H1 (cell line): ENCODE data around the gene EXOC6. TPM values are rescaled to one million over a fixed set of nuclear protein-coding genes. Genes with fewer than 3 reads are reported as not detected.

ENCODE experiments used
- CTCF ChIA-PET: fragments of 300-600 bp; sonication (Branson Sonifier 250); formaldehyde crosslinking; loops from one replicate; lab custom pipeline; 2021; ENCODE audit not compliant: partially characterized antibody; lab: Charles Lee
- POLR2A ChIA-PET: fragments of 300-600 bp; sonication (Branson Sonifier 250); formaldehyde crosslinking; loops from one replicate; lab custom pipeline; 2021; ENCODE audit warnings: inconsistent platforms; ENCODE audit not compliant: partially characterized antibody; lab: Charles Lee
- DNase-seq, 2 experiments: peaks; one replicate each; pipeline versions ENCODE4 v3.0.0 to v3.0.0-alpha.2; 2010 to 2022; ENCODE audit warnings: low spot score in 2 of 2, low read depth in 1 of 2, mixed read lengths in 1 of 2
- FAIRE-seq: peaks from 2 replicates; lab custom pipeline; 2011; peaks lifted over from hg19 to GRCh38; lab: Jason Lieb, UNC
- H2AFZ ChIP-seq: 2 replicates; pipeline ENCODE4 v1.8.1; 2012; ENCODE audit warnings: low read length, inconsistent platforms
- H2AK5ac ChIP-seq: 2 replicates; pipeline ENCODE4 v1.6.1; 2013; ENCODE audit warnings: low read depth, low read length
- H2BK120ac ChIP-seq: replicated peaks from 2 replicates; pipeline ENCODE3; 2013; ENCODE audit warnings: low read depth, low read length, inconsistent platforms
- H2BK12ac ChIP-seq: 2 replicates; pipeline ENCODE4 v1.6.1; 2013; ENCODE audit warnings: low read depth, low read length
- H2BK15ac ChIP-seq: 2 replicates; pipeline ENCODE4 v1.6.1; 2013; ENCODE audit warnings: low read length
- H2BK20ac ChIP-seq: 2 replicates; pipeline ENCODE4 v1.6.1; 2013; ENCODE audit warnings: low read length
- H2BK5ac ChIP-seq: 2 replicates; pipeline ENCODE4 v1.6.1; 2013; ENCODE audit warnings: low read depth, low read length
- H3K14ac ChIP-seq: 2 replicates; pipeline ENCODE4 v1.6.1; 2013; ENCODE audit warnings: inconsistent platforms; ENCODE audit not compliant: insufficient read length
- H3K18ac ChIP-seq: 2 replicates; pipeline ENCODE4 v1.6.1; 2013; ENCODE audit warnings: low read length; ENCODE audit errors: extremely low read depth
- H3K23ac ChIP-seq: 2 replicates; pipeline ENCODE4 v1.6.1; 2013; ENCODE audit warnings: inconsistent platforms; ENCODE audit not compliant: insufficient read length
- H3K23me2 ChIP-seq: 2 replicates; pipeline ENCODE4 v1.6.1; 2013; ENCODE audit warnings: low read depth, low read length
- H3K27ac ChIP-seq: 2 replicates; pipeline ENCODE4 v1.6.1; 2011; ENCODE audit warnings: low read depth, low read length, inconsistent platforms
- H3K27me3 ChIP-seq, 4 experiments: replicated peaks in 1 of 4; 1 replicate in 1 of 4; 2 replicates in 3 of 4; pipeline versions ENCODE4 v1.6.1 to v1.8.1; 2011 to 2013; ENCODE audit warnings: low read length in 3 of 4, mild to moderate bottlenecking in 3 of 4, inconsistent platforms in 2 of 4, mixed read lengths in 2 of 4, moderate library complexity in 1 of 4; ENCODE audit not compliant: control insufficient read depth in 3 of 4, insufficient read depth in 3 of 4; ENCODE audit errors: extremely low read depth in 1 of 4
- H3K36me3 ChIP-seq, 4 experiments: 2 replicates each; pipeline versions ENCODE4 v1.6.1 to v1.8.1; 2011 to 2013; ENCODE audit warnings: mild to moderate bottlenecking in 4 of 4, low read length in 3 of 4, moderate library complexity in 2 of 4, control low read depth in 1 of 4, inconsistent platforms in 1 of 4; ENCODE audit not compliant: insufficient read depth in 4 of 4, control insufficient read depth in 2 of 4
- H3K4ac ChIP-seq: replicated peaks from 2 replicates; pipeline ENCODE3; 2013; ENCODE audit warnings: low read length, low read depth, mixed read lengths, inconsistent platforms; ENCODE audit not compliant: insufficient read length
- H3K4me1 ChIP-seq, 4 experiments: replicated peaks in 1 of 4; 1 replicate in 1 of 4; 2 replicates in 3 of 4; pipeline versions ENCODE4 v1.6.1 to v1.8.1; 2011 to 2013; ENCODE audit warnings: low read length in 3 of 4, inconsistent platforms in 2 of 4, mixed read lengths in 1 of 4; ENCODE audit not compliant: insufficient read depth in 4 of 4, control insufficient read depth in 3 of 4
- H3K4me2 ChIP-seq, 2 experiments: 2 replicates each; pipeline versions ENCODE4 v1.6.1 to v1.8.1; 2011 to 2013; ENCODE audit warnings: low read depth in 2 of 2, low read length in 2 of 2, control low read depth in 1 of 2, inconsistent platforms in 1 of 2, mild to moderate bottlenecking in 1 of 2; ENCODE audit not compliant: insufficient read depth in 1 of 2
- H3K4me3 ChIP-seq, 4 experiments: fragments of 200-600, 300-600 bp in 1 of 4; sonication (generic), shearing (Covaris generic), sonication (Bioruptor Twin) in 1 of 4; 2 replicates each; pipeline versions ENCODE4 v1.5.1 to v1.8.1; 2011 to 2016; ENCODE audit warnings: low read length in 4 of 4, low read depth in 3 of 4, control low read depth in 2 of 4, inconsistent platforms in 2 of 4, mild to moderate bottlenecking in 2 of 4, mixed read lengths in 1 of 4, moderate library complexity in 1 of 4; ENCODE audit not compliant: insufficient read depth in 2 of 4; ENCODE audit errors: extremely low read depth in 1 of 4
- H3K56ac ChIP-seq: replicated peaks from 2 replicates; pipeline ENCODE3; 2013; ENCODE audit warnings: low read depth, mild to moderate bottlenecking, mixed read lengths, low read length, inconsistent platforms; ENCODE audit not compliant: insufficient read length
- H3K79me1 ChIP-seq: 2 replicates; pipeline ENCODE4 v1.6.1; 2013; ENCODE audit warnings: low read depth, low read length, control low read depth
- H3K79me2 ChIP-seq, 2 experiments: 2 replicates each; pipeline versions ENCODE4 v1.6.1 to v1.8.1; 2012 to 2013; ENCODE audit warnings: low read length in 2 of 2, mild to moderate bottlenecking in 2 of 2, inconsistent platforms in 1 of 2; ENCODE audit not compliant: insufficient read depth in 2 of 2, control insufficient read depth in 1 of 2
- H3K9ac ChIP-seq, 4 experiments: replicated peaks in 1 of 4; 1 replicate in 1 of 4; 2 replicates in 3 of 4; pipeline versions ENCODE4 v1.6.1 to v1.8.1; 2011 to 2013; ENCODE audit warnings: low read depth in 3 of 4, low read length in 3 of 4, control low read depth in 2 of 4, mild to moderate bottlenecking in 2 of 4, moderate library complexity in 2 of 4, inconsistent platforms in 1 of 4; ENCODE audit errors: extremely low read depth in 1 of 4
- H3K9me3 ChIP-seq, 2 experiments: 2 replicates each; pipeline versions ENCODE4 v1.6.1 to v1.8.1; 2012 to 2013; ENCODE audit warnings: mild to moderate bottlenecking in 2 of 2, moderate library complexity in 2 of 2, control low read depth in 1 of 2, inconsistent platforms in 1 of 2, low read depth in 1 of 2, low read length in 1 of 2, mixed read lengths in 1 of 2; ENCODE audit not compliant: insufficient read depth in 2 of 2
- H4K20me1 ChIP-seq, 2 experiments: replicated peaks in 1 of 2; 2 replicates each; pipeline versions ENCODE3 to v1.8.1; 2011 to 2013; ENCODE audit warnings: inconsistent platforms in 2 of 2, low read length in 2 of 2, mild to moderate bottlenecking in 1 of 2; ENCODE audit not compliant: insufficient read depth in 2 of 2, control insufficient read depth in 1 of 2
- H4K5ac ChIP-seq: 2 replicates; pipeline ENCODE4 v1.6.1; 2013; ENCODE audit warnings: low read length, low read depth, mixed read lengths, inconsistent platforms; ENCODE audit not compliant: insufficient read length
- H4K8ac ChIP-seq: 2 replicates; pipeline ENCODE4 v1.8.0; 2013; ENCODE audit warnings: mild to moderate bottlenecking, moderate library complexity, low read length, inconsistent platforms; ENCODE audit not compliant: insufficient read depth; ENCODE audit errors: extremely low read depth
- H4K91ac ChIP-seq: replicated peaks from 2 replicates; pipeline ENCODE3; 2013; ENCODE audit warnings: low read length, mixed read lengths, inconsistent platforms; ENCODE audit not compliant: insufficient read length
- BACH1 ChIP-seq: IDR thresholded peaks from 2 replicates; pipeline ENCODE4 v1.6.1; 2012; ENCODE audit warnings: low read length, improper control_type of control experiment
- BCL11A ChIP-seq, 2 experiments: IDR thresholded peaks; one replicate each; pipeline ENCODE4 v1.6.1; 2011; ENCODE audit warnings: low read depth in 2 of 2, low read length in 2 of 2, mild to moderate bottlenecking in 2 of 2
- CEBPB ChIP-seq: IDR thresholded peaks from 2 replicates; pipeline ENCODE4 v1.6.1; 2012; ENCODE audit warnings: low read depth, low read length
- CHD2 ChIP-seq: IDR thresholded peaks from 2 replicates; pipeline ENCODE4 v1.6.1; 2012; ENCODE audit warnings: low read length, improper control_type of control experiment
- CTBP2 ChIP-seq: IDR thresholded peaks from 2 replicates; pipeline ENCODE4 v1.7.0; 2011; ENCODE audit warnings: borderline replicate concordance, mild to moderate bottlenecking, moderate library complexity, mixed read lengths, low read length; ENCODE audit not compliant: insufficient read depth, insufficient read length
- HDAC2 ChIP-seq, 2 experiments: fragments of 300-600 bp in 1 of 2; sonication (generic) in 1 of 2; IDR thresholded peaks; 2 replicates each; pipeline ENCODE4 v1.6.1; 2011 to 2012; ENCODE audit warnings: low read depth in 2 of 2, low read length in 2 of 2, mild to moderate bottlenecking in 2 of 2, moderate library complexity in 2 of 2, borderline replicate concordance in 1 of 2, inconsistent platforms in 1 of 2
- JUND ChIP-seq: IDR thresholded peaks from 2 replicates; pipeline ENCODE4 v1.6.1; 2011; ENCODE audit warnings: mild to moderate bottlenecking, improper control_type of control experiment, low read length
- KDM1A ChIP-seq: fragments of 200-600, 300-600 bp; sonication (generic); IDR thresholded peaks from 2 replicates; pipeline ENCODE4 v1.7.1; 2016; ENCODE audit warnings: mild to moderate bottlenecking, low read length, borderline replicate concordance
- MAFK ChIP-seq: IDR thresholded peaks from 2 replicates; pipeline ENCODE4 v1.6.1; 2012; ENCODE audit warnings: low read depth, mild to moderate bottlenecking, improper control_type of control experiment, low read length
- RAD21 ChIP-seq, 2 experiments: IDR thresholded peaks in 1 of 2; conservative IDR thresholded peaks in 1 of 2; 2 replicates each; pipeline ENCODE4 v1.6.1; 2011; ENCODE audit warnings: low read depth in 2 of 2, low read length in 2 of 2, improper control_type of control experiment in 1 of 2, inconsistent platforms in 1 of 2, mild to moderate bottlenecking in 1 of 2, moderate library complexity in 1 of 2
- RNF2 ChIP-seq: fragments of 200-900, 300-1000 bp; sonication (generic); IDR thresholded peaks from 2 replicates; pipeline ENCODE4 v1.7.1; 2016; ENCODE audit warnings: borderline replicate concordance, low read depth, mild to moderate bottlenecking, antibody characterized with exemption, low read length; ENCODE audit not compliant: poor library complexity, severe bottlenecking; ENCODE audit errors: missing control alignments
- SAP30 ChIP-seq: fragments of 300-600 bp; sonication (generic); IDR thresholded peaks from 2 replicates; pipeline ENCODE4 v1.7.1; 2012; ENCODE audit warnings: low read length, moderate library complexity, mild to moderate bottlenecking, inconsistent platforms; ENCODE audit not compliant: insufficient read depth, insufficient replicate concordance
- SP1 ChIP-seq: IDR thresholded peaks from 2 replicates; pipeline ENCODE4 v1.6.1; 2011; ENCODE audit warnings: low read depth, low read length
- SRF ChIP-seq: IDR thresholded peaks from 2 replicates; pipeline ENCODE4 v1.6.1; 2011; ENCODE audit warnings: mild to moderate bottlenecking, low read depth, low read length, moderate library complexity
- WGBS, 2 experiments: shearing (Covaris generic) in 1 of 2; methylation state at CpG; one replicate each; pipeline versions ENCODE4 v1.1.6 to v1.1.7; 2013 to 2015; ENCODE audit warnings: low lambda C conversion rate in 2 of 2, mixed read lengths in 2 of 2, inconsistent platforms in 1 of 2, low coverage in 1 of 2, missing lambda C conversion rate in 1 of 2; ENCODE audit not compliant: insufficient replicate concordance in 2 of 2, insufficient coverage in 1 of 2, insufficient read length in 1 of 2; ENCODE audit errors: extremely low coverage in 1 of 2, missing lambda C conversion rate in 1 of 2; 5-methylcytosine and 5-hydroxymethylcytosine counted together
- polyA plus RNA-seq, 7 experiments: library from polyadenylated mRNA; depleted of rRNA in 3 of 7; stranded (reverse) in 5 of 7; unstranded in 2 of 7; fragments of >200 nt in 5 of 7; fragments of 200-250 nt in 2 of 7; gene quantifications; 1 replicate in 5 of 7; 2 replicates in 1 of 7; 4 replicates in 1 of 7; pipeline versions ENCODE4 v1.2.1 to v1.2.3, GENCODE V29; 2011 to 2013; ENCODE audit warnings: missing spikeins in 2 of 7, mixed read lengths in 2 of 7
- total RNA-seq: library from RNA; stranded (reverse); fragmentation: NEBNext Ultra II Directional; extraction: Animal tissue kit (Norgen Biotek cat#: 25700); gene quantifications from 2 replicates; pipeline ENCODE4 v1.2.1, GENCODE V29; 2021

EXOC6 gene
- total and polyA plus RNA-seq, 2 of the 8 experiments (the other 6 are each of a cell fraction or from before 2014, with no cell fraction given) = 1.7 to 4.5 TPM

- no peak overlapping the region for H2BK120ac ChIP-seq
- ChIA-PET CTCF (no interaction called here), POLR2A (no interaction called here)
- no peak overlapping the region for H3K4ac ChIP-seq
- no peak for FAIRE-seq
- 94% methylated on average over 1 of the region's 1 CpG; no CpG with 5 or more reads in 1 of the 2 experiments for WGBS, 2 experiments
- H3K9ac ChIP-seq = no peak overlapping the region
- no peaks in the 10 kb centered on the region for H3K79me1 ChIP-seq
- H4K8ac ChIP-seq = no peak overlapping the region
- H3K27ac ChIP-seq = no peak overlapping the region
- no peak overlapping the region for H2AFZ ChIP-seq
- H2BK5ac ChIP-seq = no peak overlapping the region
- no peak overlapping the region for H3K4me3 ChIP-seq
- H3K27me3 ChIP-seq = no peaks in the 10 kb centered on the region
- H3K9me3 ChIP-seq = no peaks in the 10 kb centered on the region
- H4K5ac ChIP-seq = no peak overlapping the region
- no peaks in the 10 kb centered on the region for H3K23me2 ChIP-seq
- no peak overlapping the region for H3K18ac ChIP-seq
- no peak overlapping the region for H3K23ac ChIP-seq
- H3K79me2 ChIP-seq = no peaks in the 10 kb centered on the region
- H2AK5ac ChIP-seq = no peak overlapping the region
- H3K14ac ChIP-seq = no peak overlapping the region
- no peak overlapping the region for H2BK12ac ChIP-seq
- no peaks in the 10 kb centered on the region for H3K36me3 ChIP-seq
- DNase-seq = no peak
- no peaks in the 10 kb centered on the region for H3K4me1 ChIP-seq
- H3K56ac ChIP-seq = no peak overlapping the region
- H4K20me1 ChIP-seq = no peaks in the 10 kb centered on the region
- no peak overlapping the region for H3K4me2 ChIP-seq
- H2BK20ac ChIP-seq = no peak overlapping the region
- no peak overlapping the region for H2BK15ac ChIP-seq
- H4K91ac ChIP-seq = no peak overlapping the region
- TF ChIP-seq BACH1 (no peak), SRF (no peak), BCL11A (IDR thresholded peaks at IDR 0.05; ENCODE audit: low read depth in 2 of 2, low read length in 2 of 2) (no peak), CEBPB (no peak), RNF2 (no peak), HDAC2 (IDR thresholded peaks at IDR 0.05; ENCODE audit: borderline replicate concordance in 1 of 2, low read depth in 2 of 2, low read length in 2 of 2) (no peak), JUND (no peak), MAFK (no peak), CTBP2 (no peak), SP1 (no peak), RAD21 (IDR thresholded peaks at IDR 0.05 in 1 of 2, conservative IDR thresholded peaks at IDR 0.05 in 1 of 2; ENCODE audit: low read depth in 2 of 2, low read length in 2 of 2) (no peak), SAP30 (no peak), CHD2 (no peak), KDM1A (no peak)
Observed at GRCh38 chr10:92903633-92904032, 55.3 kb downstream of the EXOC6 start.
